NCI-H446 (cell line): ENCODE data around the gene MYMX.

Source experiments
- DNase-seq, 2 experiments: peaks; one replicate each; lab custom pipeline; 2025; lab: John Stamatoyannopoulos, UW

Gene MYMX

DNA sequence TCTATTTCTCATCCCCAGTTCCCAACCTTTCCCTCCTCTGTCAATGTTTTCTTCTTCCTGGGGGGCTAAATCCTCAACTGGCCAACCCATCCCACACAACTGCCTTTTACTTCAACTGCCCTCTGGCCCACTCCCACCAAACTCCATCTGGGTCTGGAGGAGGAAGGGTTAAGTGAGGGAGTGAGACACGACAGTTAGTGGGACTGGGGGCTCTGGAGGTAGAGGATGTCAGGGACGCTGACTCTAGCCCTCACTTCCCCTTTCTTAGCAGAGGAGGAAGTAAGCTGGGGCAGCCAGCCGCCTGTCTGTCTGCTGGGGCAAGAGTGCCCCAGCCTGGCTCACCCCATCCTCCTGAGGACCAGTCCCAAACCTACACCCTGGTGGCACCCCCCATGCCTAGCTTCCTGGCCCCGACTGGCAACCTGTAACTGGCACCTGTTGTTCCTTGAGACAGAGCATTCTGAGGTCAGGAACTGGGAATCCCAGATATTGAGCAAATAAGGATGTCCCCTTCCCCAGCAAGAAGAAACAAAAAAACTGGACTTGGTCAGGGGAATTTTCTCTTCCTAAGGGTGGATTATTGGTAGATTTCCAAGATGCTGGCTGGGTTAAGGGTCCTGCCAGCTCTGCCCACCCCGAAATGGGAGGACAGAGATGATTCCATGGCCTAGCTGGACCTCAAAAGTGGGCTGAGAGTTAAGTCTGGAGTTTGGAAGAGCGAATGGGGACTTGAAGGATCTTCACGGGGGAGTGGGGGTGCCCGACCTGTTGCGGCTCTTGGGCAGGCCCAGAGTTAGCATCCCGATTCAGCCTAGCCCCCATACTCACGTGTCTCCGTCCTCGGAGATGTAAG lies 47.7 kb downstream of the MYMX start:
- no peak for DNase-seq

DNA sequence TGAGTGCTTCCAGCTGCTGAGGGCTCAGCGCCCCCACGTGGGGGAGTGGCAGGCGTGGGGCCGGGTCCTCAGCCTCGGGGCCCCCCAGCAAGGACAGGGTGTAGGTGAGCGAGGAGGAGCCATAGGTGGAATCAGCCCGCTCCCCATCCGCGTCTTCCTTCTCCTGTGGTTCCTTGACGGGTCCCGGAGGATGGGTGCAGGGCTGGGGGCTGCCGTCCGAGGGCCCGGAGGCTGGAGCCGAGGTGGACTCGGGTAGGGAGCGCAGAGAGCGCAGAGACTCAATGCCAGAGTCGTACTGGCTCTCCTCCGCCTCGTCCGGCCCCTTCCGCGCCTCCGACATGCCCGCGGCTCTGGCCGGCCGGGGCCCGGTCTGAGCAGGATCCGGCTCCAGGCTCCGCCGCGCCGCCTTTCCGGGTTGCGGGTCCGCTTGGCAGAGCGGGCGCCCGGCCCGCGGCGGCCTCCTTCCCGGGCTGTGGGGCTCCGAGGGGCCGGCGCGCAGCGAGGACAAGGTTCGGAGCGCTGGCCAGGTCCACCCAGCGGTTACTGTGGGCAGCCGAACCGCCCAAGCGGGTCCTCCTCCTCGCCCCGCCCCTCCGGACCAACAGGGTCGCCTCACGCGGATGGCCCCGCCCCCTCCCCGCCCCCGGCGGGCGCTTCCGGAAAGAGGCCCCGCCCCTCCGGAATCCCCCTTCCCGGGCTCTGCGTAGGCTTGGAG lies 48.4 kb downstream of the MYMX start, which contains the start of gene NFKBIE:
Gene NFKBIE, minus strand, starts transcription at position 545 of the 715 bp plus-strand sequence. Its CDS starts 205 bp downstream, at position 340.
- peak; percentile 46 to 88 for DNase-seq

DNA sequence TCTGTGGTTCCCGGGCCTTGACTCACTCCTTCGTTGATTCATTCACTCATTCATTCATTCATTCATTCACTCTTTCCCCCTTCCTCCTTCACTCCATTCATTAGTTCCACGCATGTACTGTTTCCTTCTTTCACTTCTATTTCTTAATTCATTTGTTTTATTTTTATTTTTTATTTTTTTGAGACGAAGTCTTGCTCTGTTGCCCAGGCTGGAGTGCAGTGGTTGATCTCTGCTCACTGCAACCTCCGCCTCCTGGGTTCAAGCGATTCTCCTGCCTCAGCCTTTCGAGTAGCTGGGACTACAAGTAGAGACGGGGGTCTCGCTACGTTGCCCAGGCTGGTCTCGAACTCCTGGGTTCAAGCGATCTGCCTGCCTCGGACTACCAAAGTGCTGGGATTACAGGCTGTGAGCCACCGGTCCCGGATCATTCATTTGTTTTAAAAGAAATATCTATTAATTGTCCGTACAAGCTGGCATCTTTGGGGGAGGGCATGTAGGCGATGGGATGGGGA lies 49.1 kb downstream of the MYMX start:
- no peak for DNase-seq

DNA sequence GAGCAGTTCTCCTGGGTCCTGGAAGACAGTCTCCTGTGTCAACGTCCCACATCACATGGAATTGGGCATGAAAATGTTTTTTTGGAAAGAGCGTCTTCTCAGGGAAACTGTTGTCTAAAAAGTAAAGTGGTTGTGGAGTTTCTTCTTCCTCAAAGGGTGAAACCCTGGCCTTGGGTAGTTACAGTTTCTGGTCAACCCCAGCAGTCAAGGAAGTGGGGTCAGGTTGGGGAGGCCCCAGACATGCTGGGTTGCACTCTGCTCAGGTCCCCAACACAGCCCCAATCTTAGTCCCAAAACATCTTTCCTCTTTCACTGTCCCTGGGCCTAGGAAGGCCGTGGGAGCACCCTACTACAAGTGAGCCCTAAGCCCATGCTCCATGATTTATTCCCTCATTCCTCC lies 49.6 kb downstream of the MYMX start:
- DNase-seq, result no peak

DNA sequence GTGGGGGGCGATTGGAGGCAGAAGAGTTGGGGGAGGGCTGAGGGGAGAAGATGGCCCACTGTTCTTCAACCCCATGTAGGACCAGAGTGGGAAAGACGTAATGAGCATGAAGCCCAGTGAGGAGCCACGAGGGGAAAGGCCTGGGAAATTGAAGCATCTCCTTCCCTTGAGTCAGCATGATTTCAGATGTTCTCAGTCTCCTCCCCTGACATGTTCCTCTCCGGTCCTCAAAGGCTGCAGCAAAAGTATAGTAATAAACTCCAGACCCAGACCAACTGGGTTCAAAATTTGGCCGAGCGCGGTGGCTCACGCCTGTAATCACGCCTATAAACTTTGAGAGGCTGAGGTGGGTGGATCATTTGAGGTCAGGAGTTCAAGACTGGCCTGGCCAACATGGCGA lies 50.5 kb downstream of the MYMX start:
- no peak for DNase-seq
